GM12891 (cell line): Measurements from ENCODE around the gene PDZRN3.

Experiments
- DNase-seq: peaks from one replicate; pipeline ENCODE4 v3.0.0; 2011; ENCODE audit warnings: low spot score; ENCODE audit not compliant: insufficient read length
- FAIRE-seq: peaks from 2 replicates; lab custom pipeline; 2011; peaks lifted over from hg19 to GRCh38; lab: Jason Lieb, UNC
- PAX5 ChIP-seq: IDR thresholded peaks from 2 replicates; pipeline ENCODE4 v1.6.1; 2011; ENCODE audit warnings: low read length, moderate library complexity, mild to moderate bottlenecking; ENCODE audit not compliant: insufficient read depth, severe bottlenecking
- POLR2A ChIP-seq: IDR thresholded peaks from 2 replicates; pipeline ENCODE4 v1.6.1; 2011; ENCODE audit warnings: low read depth, low read length, control low read depth
- POLR2AphosphoS5 ChIP-seq: IDR thresholded peaks from 2 replicates; pipeline ENCODE4 v1.6.1; 2011; ENCODE audit warnings: low read depth, low read length, control low read depth
- POU2F2 ChIP-seq: IDR thresholded peaks from 2 replicates; pipeline ENCODE4 v1.6.1; 2011; ENCODE audit warnings: low read depth, mild to moderate bottlenecking, control low read depth, low read length, moderate library complexity
- SPI1 ChIP-seq: IDR thresholded peaks from 2 replicates; pipeline ENCODE4 v1.6.1; 2011; ENCODE audit warnings: low read depth, low read length, control low read depth
- TAF1 ChIP-seq: IDR thresholded peaks from 2 replicates; pipeline ENCODE4 v1.6.1; 2011; ENCODE audit warnings: low read depth, low read length, control low read depth

PDZRN3 gene

DNA sequence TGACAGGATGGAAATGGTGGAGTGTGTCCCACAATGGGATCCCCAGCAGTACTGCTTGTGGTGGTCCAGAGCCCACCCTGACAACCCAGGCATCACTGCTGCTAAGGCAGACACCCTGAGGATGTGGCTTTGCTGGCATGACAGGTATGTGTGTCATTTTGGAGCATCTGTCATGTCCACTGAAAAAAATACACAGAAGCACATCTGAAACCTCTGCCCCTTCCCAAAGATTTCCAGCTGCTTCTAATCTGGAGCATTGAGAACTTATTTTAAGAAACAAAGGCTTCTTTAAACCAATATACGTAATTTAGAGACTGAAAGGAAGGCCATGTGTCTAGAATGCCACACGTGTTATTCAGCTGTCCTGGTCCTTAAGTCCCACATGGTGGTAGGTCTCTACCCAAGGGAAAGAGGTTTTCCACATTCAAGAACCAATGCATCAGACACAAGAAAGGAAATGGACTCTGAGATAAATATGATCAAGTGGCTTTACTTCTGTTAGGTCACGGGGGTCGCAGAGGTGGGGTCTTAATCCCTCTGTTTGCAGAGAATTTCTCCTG is 88.3 kb downstream of the PDZRN3 start:
- FAIRE-seq: no peak
- TF ChIP-seq POU2F2 (no peak), POLR2A (no peak), SPI1 (no peak)
- DNase-seq: no peak

DNA sequence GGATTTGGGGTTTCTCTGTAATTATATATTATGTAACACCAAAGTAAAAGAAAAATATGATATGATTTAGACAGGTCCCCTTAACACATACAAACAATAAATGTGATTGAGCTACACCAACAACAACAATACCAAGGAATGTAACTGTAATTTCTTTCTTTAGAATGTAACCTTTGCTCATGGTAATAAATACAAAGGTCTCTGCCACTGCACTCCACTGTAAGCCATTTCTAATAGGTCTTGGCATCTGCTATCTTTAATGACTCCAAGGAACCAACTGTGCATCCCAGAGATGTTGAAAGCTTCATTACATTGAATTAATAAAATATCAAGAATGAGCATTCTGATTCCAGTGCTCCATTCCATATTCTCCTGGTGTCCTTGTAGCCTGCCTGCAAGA is 88.8 kb downstream of the PDZRN3 start:
- no peak for DNase-seq
- no peak for TF ChIP-seq PAX5
- no peak for TF ChIP-seq POLR2A
- TF ChIP-seq POLR2AphosphoS5: no peak
- TF ChIP-seq TAF1: no peak
- TF ChIP-seq SPI1: no peak
- no peak for TF ChIP-seq POU2F2
- FAIRE-seq: no peak

GRCh38 chr3:73535137-73535536 is 89.6 kb downstream of the PDZRN3 start:
- no peak for TF ChIP-seq POLR2AphosphoS5
- TF ChIP-seq SPI1: no peak
- no peak for TF ChIP-seq POLR2A
- no peak for TF ChIP-seq TAF1
- TF ChIP-seq PAX5: no peak
- no peak for TF ChIP-seq POU2F2

DNA sequence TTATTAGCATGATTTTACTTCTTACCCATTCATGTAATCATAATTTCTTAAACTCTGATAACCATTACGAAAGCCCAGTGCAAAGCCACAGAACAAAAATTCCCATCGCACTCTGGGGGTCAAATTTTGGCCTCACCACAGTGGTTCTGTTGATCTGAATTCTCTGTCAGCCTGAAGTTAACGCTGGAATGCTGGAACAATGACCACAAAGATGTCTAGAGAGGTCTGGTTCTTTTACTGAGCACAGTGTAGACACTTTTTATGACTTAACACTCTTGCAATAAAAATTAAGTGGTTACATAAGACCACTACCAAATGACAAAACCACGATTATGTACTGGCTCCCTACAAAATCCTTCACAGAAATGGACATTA is 94.7 kb downstream of the PDZRN3 start:
- DNase-seq: no peak
- TF ChIP-seq POLR2AphosphoS5 (no peak), PAX5 (no peak), SPI1 (no peak), POU2F2 (no peak), TAF1 (no peak), POLR2A (no peak)
- no peak for FAIRE-seq

More at GRCh38 chr3:73535137-73535536, 89.6 kb downstream of the PDZRN3 start:
- DNase-seq (no peak), FAIRE-seq (no peak)

DNA sequence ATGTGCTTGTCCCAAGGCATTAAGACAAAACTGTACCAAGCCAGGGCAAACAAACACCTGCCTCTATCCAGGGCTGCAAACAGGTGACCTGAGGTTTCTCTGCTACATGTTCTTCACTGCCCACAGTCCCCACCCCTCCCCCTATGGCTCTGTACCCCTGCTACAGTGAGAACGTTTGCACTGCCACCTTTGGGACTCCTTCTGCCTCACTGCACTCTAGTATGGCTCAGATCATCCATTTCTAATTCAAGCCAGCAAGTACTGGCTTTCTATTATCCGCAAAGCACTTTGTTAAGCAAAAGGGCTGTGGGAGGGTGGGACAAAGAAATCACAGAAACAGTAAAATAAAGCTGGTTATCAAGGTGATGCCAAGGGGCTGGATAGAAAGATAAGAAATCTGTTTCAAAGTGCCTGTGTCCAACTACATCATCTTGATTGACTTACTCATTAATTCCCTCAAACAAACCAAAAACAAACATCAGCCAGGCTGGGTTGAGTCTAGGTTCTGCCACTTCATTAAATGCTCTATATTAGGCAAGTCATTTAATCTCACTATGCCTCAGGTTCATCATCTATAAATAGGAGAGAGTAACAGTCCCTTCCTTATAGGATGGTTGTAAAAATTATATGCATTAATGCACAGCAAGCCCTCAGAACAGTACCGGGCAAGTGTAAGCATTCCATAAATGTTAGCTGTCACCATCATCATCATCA is 95.3 kb downstream of the PDZRN3 start:
- TF ChIP-seq TAF1 (no peak), PAX5 (no peak)
- FAIRE-seq: no peak
- no peak for DNase-seq

DNA sequence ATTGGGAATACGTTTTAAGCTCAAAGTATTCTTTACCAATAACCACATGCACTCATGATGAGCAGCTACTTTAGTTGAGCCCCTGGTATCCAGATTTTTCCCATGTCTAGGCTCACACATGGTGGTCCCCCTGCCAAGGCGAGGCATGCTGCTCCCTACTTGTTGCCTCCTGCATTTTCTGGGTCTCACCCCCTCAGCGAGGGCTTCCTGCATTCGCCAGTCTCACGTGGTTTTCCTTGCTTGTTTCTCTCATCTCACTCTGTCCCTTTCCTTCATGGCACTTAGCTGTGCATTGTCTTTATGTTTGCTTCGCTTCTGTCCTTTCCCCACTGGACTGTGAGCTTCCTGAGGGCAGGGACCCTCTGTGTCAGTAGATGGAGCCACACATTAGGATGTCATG is 99.2 kb downstream of the PDZRN3 start:
- TF ChIP-seq POLR2AphosphoS5 (no peak), POU2F2 (no peak), PAX5 (no peak), TAF1 (no peak), SPI1 (no peak), POLR2A (no peak)
- DNase-seq: no peak
- no peak for FAIRE-seq

DNA sequence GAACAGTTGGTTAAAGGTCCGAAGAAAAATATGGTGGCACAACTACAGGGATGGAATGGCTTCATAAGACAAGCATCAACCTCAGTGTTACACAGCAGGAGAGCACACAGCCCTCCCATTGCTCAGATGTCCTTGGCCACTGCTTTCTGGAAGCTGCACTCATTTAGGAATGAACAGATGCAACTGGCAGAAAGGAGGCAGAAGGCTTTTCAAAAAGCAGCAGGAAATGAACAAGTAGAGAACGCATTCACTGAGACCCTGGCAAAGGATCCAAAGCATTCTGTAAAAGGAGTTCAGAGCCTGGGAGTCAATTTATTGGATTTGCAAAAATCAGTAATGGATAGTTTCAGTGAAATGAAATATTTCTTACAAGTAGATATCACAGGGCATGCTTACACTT is 101.1 kb downstream of the PDZRN3 start:
- TF ChIP-seq POLR2AphosphoS5: no peak
- TF ChIP-seq SPI1: no peak
- no peak for TF ChIP-seq TAF1
- no peak for TF ChIP-seq POU2F2
- no peak for TF ChIP-seq POLR2A
- no peak for TF ChIP-seq PAX5
- FAIRE-seq (no peak), DNase-seq (no peak)

GRCh38 chr3:73521734-73522336 is 102.9 kb downstream of the PDZRN3 start:
- FAIRE-seq (no peak), DNase-seq (no peak)
- TF ChIP-seq TAF1 (no peak), PAX5 (no peak), POLR2AphosphoS5 (no peak), SPI1 (no peak), POLR2A (no peak), POU2F2 (no peak)

GRCh38 chr3:73520931-73521461 is 103.7 kb downstream of the PDZRN3 start:
- no peak for DNase-seq
- FAIRE-seq: no peak
- TF ChIP-seq POLR2A: no peak
- no peak for TF ChIP-seq TAF1
- TF ChIP-seq SPI1: no peak
- TF ChIP-seq POU2F2: no peak
- no peak for TF ChIP-seq PAX5
- no peak for TF ChIP-seq POLR2AphosphoS5
